Activated B cell treated with CpG ODN at 0.5 μM for 24 hours (primary cell): ENCODE data around the gene KCNMA1. TPM values are rescaled to one million over a fixed set of nuclear protein-coding genes. Genes with fewer than 3 reads are reported as not detected.

Source experiments
- ATAC-seq: fragments of 200-7000 bp; cut with Tn5 transposase; one replicate; pipeline ENCODE4 v1.10.0; 2021; ENCODE audit warnings: low read depth, mild to moderate bottlenecking, moderate library complexity
- CTCF ChIA-PET: fragments of 350-600 bp; sonication (Branson Sonifier 250); formaldehyde crosslinking; loops from one replicate; lab custom pipeline; 2021; ENCODE audit warnings: antibody characterized with exemption; lab: Charles Lee
- POLR2A ChIA-PET: fragments of 350-600 bp; sonication (Branson Sonifier 250); formaldehyde crosslinking; loops from one replicate; lab custom pipeline; 2021; ENCODE audit warnings: antibody characterized with exemption; lab: Charles Lee
- DNase-seq: peaks from one replicate; pipeline ENCODE4 v3.0.0; 2022
- H3K27ac Mint-ChIP-seq: one replicate; pipeline ENCODE4 v1.8.0; 2020; ENCODE audit warnings: mixed read lengths
- H3K27me3 Mint-ChIP-seq: one replicate; pipeline ENCODE4 v1.8.0; 2021; ENCODE audit warnings: mixed read lengths
- H3K36me3 Mint-ChIP-seq: one replicate; pipeline ENCODE4 v1.8.0; 2021; ENCODE audit warnings: low read depth, mixed read lengths
- H3K4me1 Mint-ChIP-seq: one replicate; pipeline ENCODE4 v1.8.0; 2021; ENCODE audit warnings: mixed read lengths
- H3K4me3 Mint-ChIP-seq: one replicate; pipeline ENCODE4 v1.8.0; 2020; ENCODE audit warnings: mild to moderate bottlenecking, mixed read lengths
- H3K9me3 Mint-ChIP-seq: one replicate; pipeline ENCODE4 v1.8.0; 2020; ENCODE audit warnings: mixed read lengths
- intact Hi-C: fragments of 100-400 bp; cut with micrococcal nuclease; formaldehyde crosslinking; loops from one replicate; pipeline ENCODE4 v1.15.1; 2024
- total RNA-seq: library from RNA; stranded (reverse); gene quantifications from 2 replicates; pipeline ENCODE4 v1.2.3, GENCODE V29; 2022
- TF ChIP-seq, protein P1 (sequence below): fragments of 200-600 bp; IDR thresholded peaks from one replicate; pipeline ENCODE4 v1.8.0; 2022; ENCODE audit warnings: antibody characterized with exemption, mild to moderate bottlenecking

KCNMA1 gene
- total RNA-seq, 1 donor from 2014 or later = 3.7 TPM

GRCh38 chr10:77355844-77356243 lies 281.8 kb downstream of the KCNMA1 start:
- DNase-seq (no peak), ATAC-seq (no peak)
- TF ChIP-seq, protein P1, sequence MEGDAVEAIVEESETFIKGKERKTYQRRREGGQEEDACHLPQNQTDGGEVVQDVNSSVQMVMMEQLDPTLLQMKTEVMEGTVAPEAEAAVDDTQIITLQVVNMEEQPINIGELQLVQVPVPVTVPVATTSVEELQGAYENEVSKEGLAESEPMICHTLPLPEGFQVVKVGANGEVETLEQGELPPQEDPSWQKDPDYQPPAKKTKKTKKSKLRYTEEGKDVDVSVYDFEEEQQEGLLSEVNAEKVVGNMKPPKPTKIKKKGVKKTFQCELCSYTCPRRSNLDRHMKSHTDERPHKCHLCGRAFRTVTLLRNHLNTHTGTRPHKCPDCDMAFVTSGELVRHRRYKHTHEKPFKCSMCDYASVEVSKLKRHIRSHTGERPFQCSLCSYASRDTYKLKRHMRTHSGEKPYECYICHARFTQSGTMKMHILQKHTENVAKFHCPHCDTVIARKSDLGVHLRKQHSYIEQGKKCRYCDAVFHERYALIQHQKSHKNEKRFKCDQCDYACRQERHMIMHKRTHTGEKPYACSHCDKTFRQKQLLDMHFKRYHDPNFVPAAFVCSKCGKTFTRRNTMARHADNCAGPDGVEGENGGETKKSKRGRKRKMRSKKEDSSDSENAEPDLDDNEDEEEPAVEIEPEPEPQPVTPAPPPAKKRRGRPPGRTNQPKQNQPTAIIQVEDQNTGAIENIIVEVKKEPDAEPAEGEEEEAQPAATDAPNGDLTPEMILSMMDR = no peak
- ChIA-PET POLR2A (no interaction called here), CTCF (no interaction called here)
- intact Hi-C loops = no loop called here
- Mint-ChIP-seq H3K27ac (no peak overlapping the region), H3K27me3 (no peaks in the 10 kb centered on the region), H3K36me3 (no peaks in the 10 kb centered on the region), H3K4me1 (no peaks in the 10 kb centered on the region), H3K4me3 (no peak overlapping the region), H3K9me3 (no peaks in the 10 kb centered on the region)

DNA sequence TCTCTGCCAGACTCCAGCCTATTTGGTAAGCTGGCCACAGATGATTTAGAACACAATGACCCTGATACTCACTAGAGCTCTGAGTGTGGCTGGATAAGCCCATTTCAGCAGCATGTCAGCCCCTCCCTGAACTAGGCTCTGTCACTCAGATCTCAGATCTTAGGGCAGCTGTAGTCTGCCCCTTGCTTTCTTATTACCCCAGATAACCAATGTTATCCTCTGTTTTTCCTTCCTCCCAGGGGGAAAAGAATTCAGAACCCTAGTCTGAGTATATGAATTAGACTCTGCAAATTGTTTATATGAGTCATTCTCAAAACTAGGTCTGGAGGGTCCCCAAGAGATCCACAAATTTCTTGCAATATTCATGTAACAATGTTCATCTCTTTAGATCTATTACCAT lies 286.2 kb downstream of the KCNMA1 start:
- Mint-ChIP-seq H3K9me3 (no peaks in the 10 kb centered on the region), H3K4me1 (no peaks in the 10 kb centered on the region), H3K36me3 (no peaks in the 10 kb centered on the region), H3K27ac (no peak overlapping the region), H3K4me3 (no peak overlapping the region), H3K27me3 (no peaks in the 10 kb centered on the region)
- no peak for ATAC-seq
- ChIA-PET CTCF (no interaction called here), POLR2A (no interaction called here)
- intact Hi-C loops = no loop called here
- TF ChIP-seq, protein P1 = no peak
- DNase-seq = no peak

DNA sequence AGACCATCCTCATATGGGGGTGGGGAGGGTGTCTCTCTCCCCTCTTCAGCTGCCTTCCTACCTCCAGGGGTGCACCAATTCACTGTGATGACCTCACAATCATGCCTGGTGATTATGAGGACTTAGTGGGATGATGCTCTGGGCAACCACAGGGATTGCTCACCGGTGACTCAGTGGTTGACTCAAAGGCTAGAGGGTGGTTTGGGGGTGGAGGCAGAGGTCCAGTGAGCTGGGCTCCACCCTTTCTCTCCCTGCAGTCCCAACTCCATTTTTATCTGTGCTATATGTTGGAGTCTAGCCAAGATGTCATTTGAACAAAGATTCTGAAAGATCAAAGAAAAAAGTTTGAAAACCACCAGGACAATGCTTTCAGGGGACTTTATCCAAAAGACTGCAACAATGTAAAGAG lies 286.9 kb downstream of the KCNMA1 start:
- no peaks in the 10 kb centered on the region for H3K36me3 Mint-ChIP-seq
- H3K4me1 Mint-ChIP-seq = no peaks in the 10 kb centered on the region
- intact Hi-C loops = no loop called here
- H3K27me3 Mint-ChIP-seq = no peaks in the 10 kb centered on the region
- ATAC-seq (no peak), DNase-seq (no peak)
- TF ChIP-seq, protein P1 = no peak
- no peak overlapping the region for H3K4me3 Mint-ChIP-seq
- H3K27ac Mint-ChIP-seq = no peak overlapping the region
- no peaks in the 10 kb centered on the region for H3K9me3 Mint-ChIP-seq
- ChIA-PET CTCF (no interaction called here), POLR2A (no interaction called here)

- H3K4me3 Mint-ChIP-seq = no peak overlapping the region
- no peaks in the 10 kb centered on the region for H3K36me3 Mint-ChIP-seq
- no peak for ATAC-seq
- TF ChIP-seq, protein P1 = no peak
- POLR2A ChIA-PET = no interaction called here
- CTCF ChIA-PET = no interaction called here
- no peaks in the 10 kb centered on the region for H3K27me3 Mint-ChIP-seq
- H3K27ac Mint-ChIP-seq = no peak overlapping the region
- H3K4me1 Mint-ChIP-seq = no peaks in the 10 kb centered on the region
- intact Hi-C loops = no loop called here
- no peaks in the 10 kb centered on the region for H3K9me3 Mint-ChIP-seq
- DNase-seq = no peak
These were observed 287.5 kb downstream of the KCNMA1 start for GRCh38 chr10:77350134-77350533.

DNA sequence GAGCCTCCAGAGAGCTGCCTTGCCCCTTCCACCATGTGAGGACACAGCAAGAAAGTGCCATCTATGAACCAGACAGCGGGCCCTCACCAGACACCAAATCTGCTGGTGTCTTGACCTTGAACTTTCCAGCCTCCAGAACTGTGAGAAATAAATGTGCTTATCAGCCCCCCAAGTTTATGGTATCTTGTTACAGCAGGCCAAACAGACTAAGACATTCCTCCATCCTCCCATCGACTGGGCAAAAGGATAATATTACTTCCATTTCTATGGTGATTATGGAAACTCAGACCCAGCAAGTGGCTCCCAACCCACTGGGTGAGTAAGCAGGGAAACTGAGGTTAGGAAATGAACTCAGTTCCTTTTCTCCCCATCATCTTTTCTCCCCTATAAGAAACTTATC lies 288.4 kb downstream of the KCNMA1 start:
- ChIA-PET CTCF (no interaction called here), POLR2A (no interaction called here)
- ATAC-seq (no peak), DNase-seq (no peak)
- Mint-ChIP-seq H3K4me1 (no peaks in the 10 kb centered on the region), H3K36me3 (no peaks in the 10 kb centered on the region), H3K4me3 (no peak overlapping the region), H3K9me3 (no peaks in the 10 kb centered on the region), H3K27ac (no peak overlapping the region), H3K27me3 (no peaks in the 10 kb centered on the region)
- TF ChIP-seq, protein P1 = no peak
- intact Hi-C loops = no loop called here
